IMR-90 (cell line): ENCODE measurements around the gene CC2D2A.
"Not testable (repeated sequence)": the region's sequence is repeated elsewhere in the genome, so short reads cannot be mapped to it uniquely, and the experiment has no call there.

Source experiments
- BHLHE40 ChIP-seq: fragments of 150-350 bp; IDR thresholded peaks from 2 replicates; pipeline ENCODE4 v1.6.1; 2016; ENCODE audit warnings: mild to moderate bottlenecking, low read depth, low read length
- CEBPB ChIP-seq: IDR thresholded peaks from 2 replicates; pipeline ENCODE4 v1.6.1; 2012; ENCODE audit warnings: low read depth, low read length, improper control_type of control experiment
- CHD1 ChIP-seq: IDR thresholded peaks from 2 replicates; pipeline ENCODE4 v1.6.1; 2012; ENCODE audit warnings: low read depth, low read length, improper control_type of control experiment
- FOS ChIP-seq: fragments of 150-350 bp; IDR thresholded peaks from 2 replicates; pipeline ENCODE4 v1.6.1; 2016; ENCODE audit warnings: low read depth, low read length
- MAZ ChIP-seq: IDR thresholded peaks from 2 replicates; pipeline ENCODE4 v1.6.1; 2012; ENCODE audit warnings: low read depth, mild to moderate bottlenecking, low read length, improper control_type of control experiment, moderate library complexity, borderline replicate concordance
- MXI1 ChIP-seq: IDR thresholded peaks from 2 replicates; pipeline ENCODE4 v1.6.1; 2012; ENCODE audit warnings: low read depth, mild to moderate bottlenecking, low read length, moderate library complexity, borderline replicate concordance
- POLR2A ChIP-seq: IDR thresholded peaks from 2 replicates; pipeline ENCODE4 v1.6.1; 2012; ENCODE audit warnings: mild to moderate bottlenecking, low read depth, low read length
- RAD21 ChIP-seq: IDR thresholded peaks from 2 replicates; pipeline ENCODE4 v1.6.1; 2012; ENCODE audit warnings: low read length, improper control_type of control experiment
- RFX5 ChIP-seq: IDR thresholded peaks from 2 replicates; pipeline ENCODE4 v1.8.0; 2012; ENCODE audit warnings: low read depth, mild to moderate bottlenecking, low read length, moderate library complexity
- SMC3 ChIP-seq: fragments of 150-350 bp; IDR thresholded peaks from 2 replicates; pipeline ENCODE4 v1.6.1; 2016; ENCODE audit warnings: low read depth, mild to moderate bottlenecking, antibody characterized with exemption, low read length, moderate library complexity
- TF ChIP-seq, protein P1 (sequence below): conservative IDR thresholded peaks from 2 replicates; pipeline ENCODE4 v1.5.1; 2012; ENCODE audit warnings: mild to moderate bottlenecking, low read depth, low read length, improper control_type of control experiment
- TF ChIP-seq, protein P2 (sequence below): fragments of 150-350 bp; IDR thresholded peaks from 2 replicates; pipeline ENCODE4 v1.6.1; 2017; ENCODE audit warnings: mild to moderate bottlenecking, antibody characterized with exemption, low read length, low read depth
- TF ChIP-seq, protein P3 (sequence below): fragments of 150-350 bp; IDR thresholded peaks from 2 replicates; pipeline ENCODE4 v1.6.1; 2016; ENCODE audit warnings: low read depth, mild to moderate bottlenecking, low read length, moderate library complexity, borderline replicate concordance

DNA sequence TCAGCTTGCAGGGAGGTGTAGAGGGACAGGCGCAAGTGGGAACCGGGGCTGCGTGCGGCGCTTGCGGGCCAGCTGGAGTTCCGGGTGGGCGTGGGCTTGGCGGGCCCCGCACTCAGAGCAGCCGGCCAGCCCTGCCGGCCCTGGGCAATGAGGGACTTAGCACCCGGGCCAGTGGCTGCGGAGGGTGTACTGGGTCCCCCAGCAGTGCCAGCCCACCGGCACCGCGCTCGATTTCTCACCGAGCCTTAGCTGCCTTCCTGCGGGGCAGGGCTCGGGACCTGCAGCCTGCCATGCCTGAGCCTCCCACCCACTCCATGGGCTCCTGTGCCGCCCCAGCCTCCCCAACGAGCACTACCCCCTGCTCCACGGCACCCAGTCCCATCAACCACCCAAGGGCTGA lies 145.2 kb downstream of the CC2D2A start:
- TF ChIP-seq, protein P1, sequence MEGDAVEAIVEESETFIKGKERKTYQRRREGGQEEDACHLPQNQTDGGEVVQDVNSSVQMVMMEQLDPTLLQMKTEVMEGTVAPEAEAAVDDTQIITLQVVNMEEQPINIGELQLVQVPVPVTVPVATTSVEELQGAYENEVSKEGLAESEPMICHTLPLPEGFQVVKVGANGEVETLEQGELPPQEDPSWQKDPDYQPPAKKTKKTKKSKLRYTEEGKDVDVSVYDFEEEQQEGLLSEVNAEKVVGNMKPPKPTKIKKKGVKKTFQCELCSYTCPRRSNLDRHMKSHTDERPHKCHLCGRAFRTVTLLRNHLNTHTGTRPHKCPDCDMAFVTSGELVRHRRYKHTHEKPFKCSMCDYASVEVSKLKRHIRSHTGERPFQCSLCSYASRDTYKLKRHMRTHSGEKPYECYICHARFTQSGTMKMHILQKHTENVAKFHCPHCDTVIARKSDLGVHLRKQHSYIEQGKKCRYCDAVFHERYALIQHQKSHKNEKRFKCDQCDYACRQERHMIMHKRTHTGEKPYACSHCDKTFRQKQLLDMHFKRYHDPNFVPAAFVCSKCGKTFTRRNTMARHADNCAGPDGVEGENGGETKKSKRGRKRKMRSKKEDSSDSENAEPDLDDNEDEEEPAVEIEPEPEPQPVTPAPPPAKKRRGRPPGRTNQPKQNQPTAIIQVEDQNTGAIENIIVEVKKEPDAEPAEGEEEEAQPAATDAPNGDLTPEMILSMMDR: not testable (repeated sequence)
- not testable (repeated sequence) for TF ChIP-seq BHLHE40, RAD21, SMC3, POLR2A, RFX5, CHD1, MAZ, CEBPB, MXI1, FOS
- TF ChIP-seq, protein P2, sequence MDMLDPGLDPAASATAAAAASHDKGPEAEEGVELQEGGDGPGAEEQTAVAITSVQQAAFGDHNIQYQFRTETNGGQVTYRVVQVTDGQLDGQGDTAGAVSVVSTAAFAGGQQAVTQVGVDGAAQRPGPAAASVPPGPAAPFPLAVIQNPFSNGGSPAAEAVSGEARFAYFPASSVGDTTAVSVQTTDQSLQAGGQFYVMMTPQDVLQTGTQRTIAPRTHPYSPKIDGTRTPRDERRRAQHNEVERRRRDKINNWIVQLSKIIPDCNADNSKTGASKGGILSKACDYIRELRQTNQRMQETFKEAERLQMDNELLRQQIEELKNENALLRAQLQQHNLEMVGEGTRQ: not testable (repeated sequence)
- TF ChIP-seq, protein P3, sequence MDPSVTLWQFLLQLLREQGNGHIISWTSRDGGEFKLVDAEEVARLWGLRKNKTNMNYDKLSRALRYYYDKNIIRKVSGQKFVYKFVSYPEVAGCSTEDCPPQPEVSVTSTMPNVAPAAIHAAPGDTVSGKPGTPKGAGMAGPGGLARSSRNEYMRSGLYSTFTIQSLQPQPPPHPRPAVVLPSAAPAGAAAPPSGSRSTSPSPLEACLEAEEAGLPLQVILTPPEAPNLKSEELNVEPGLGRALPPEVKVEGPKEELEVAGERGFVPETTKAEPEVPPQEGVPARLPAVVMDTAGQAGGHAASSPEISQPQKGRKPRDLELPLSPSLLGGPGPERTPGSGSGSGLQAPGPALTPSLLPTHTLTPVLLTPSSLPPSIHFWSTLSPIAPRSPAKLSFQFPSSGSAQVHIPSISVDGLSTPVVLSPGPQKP: not testable (repeated sequence)
